Neural cell (in vitro differentiated cells): Measurements from ENCODE around the gene MTOR.

Source experiments
- CTCF ChIP-seq: fragments of 450-650 bp; IDR thresholded peaks from 2 replicates; pipeline ENCODE4 v1.5.1; 2014; ENCODE audit warnings: antibody characterized with exemption, mild to moderate bottlenecking, moderate library complexity; ENCODE audit not compliant: poor library complexity, severe bottlenecking
- EP300 ChIP-seq: fragments of 450-650 bp; conservative IDR thresholded peaks from 2 replicates; pipeline ENCODE4 v1.6.1; 2014; ENCODE audit warnings: antibody characterized with exemption, mild to moderate bottlenecking, moderate library complexity; ENCODE audit not compliant: poor library complexity, severe bottlenecking
- SMC3 ChIP-seq: fragments of 450-650 bp; conservative IDR thresholded peaks from 2 replicates; pipeline ENCODE4 v1.6.1; 2014; ENCODE audit warnings: antibody characterized with exemption, mild to moderate bottlenecking, moderate library complexity; ENCODE audit not compliant: poor library complexity

- no peak for TF ChIP-seq CTCF
- TF ChIP-seq EP300 = no peak
- TF ChIP-seq SMC3 = no peak
Observed at GRCh38 chr1:11065796-11066195, 196.6 kb downstream of the MTOR start.
